B cell (primary cell): ENCODE measurements around the gene NOTCH1. TPM values are rescaled to one million over a fixed set of nuclear protein-coding genes. Genes with fewer than 3 reads are reported as not detected.

ENCODE experiments used
- ATAC-seq: fragments of 200-7000 bp; cut with Tn5 transposase; one replicate; pipeline ENCODE4 v1.10.0; 2021; ENCODE audit warnings: low read depth, mild to moderate bottlenecking, moderate number of reproducible peaks, moderate library complexity
- CTCF ChIA-PET: fragments of 350-600 bp; sonication (Branson Sonifier 250); formaldehyde crosslinking; loops from one replicate; lab custom pipeline; 2021; ENCODE audit warnings: antibody characterized with exemption, inconsistent platforms; lab: Charles Lee
- POLR2A ChIA-PET: fragments of 350-600 bp; sonication (Branson Sonifier 250); formaldehyde crosslinking; loops from one replicate; lab custom pipeline; 2021; ENCODE audit warnings: antibody characterized with exemption; lab: Charles Lee
- DNase-seq: peaks from one replicate; pipeline ENCODE4 v3.0.0; 2013
- H2AFZ ChIP-seq: 2 replicates; pipeline ENCODE4 v1.6.1; 2012; ENCODE audit warnings: mild to moderate bottlenecking, low read depth, low read length; ENCODE audit not compliant: insufficient read depth, poor library complexity, severe bottlenecking
- H3K27ac ChIP-seq, 2 donors: 1 replicate in 1 of 2; 2 replicates in 1 of 2; pipeline ENCODE4 v1.5.1; 2012 to 2013; ENCODE audit warnings: low read length in 2 of 2, mild to moderate bottlenecking in 2 of 2, moderate library complexity in 1 of 2
- H3K27me3 ChIP-seq, 4 experiments: fragments of 200-600 bp in 1 of 4; sonication (generic) in 1 of 4; replicated peaks in 1 of 4; 1 replicate in 2 of 4; 2 replicates in 2 of 4; pipeline versions ENCODE4 v1.6.1 to v1.7.0; 2013 to 2016; ENCODE audit warnings: low read length in 3 of 4, mild to moderate bottlenecking in 2 of 4, mixed read lengths in 1 of 4, moderate library complexity in 1 of 4; ENCODE audit not compliant: insufficient read depth in 4 of 4, control insufficient read depth in 3 of 4; ENCODE audit errors: control extremely low read depth in 1 of 4
- H3K36me3 ChIP-seq, 2 experiments: replicated peaks in 1 of 2; 1 replicate in 1 of 2; 2 replicates in 1 of 2; pipeline versions ENCODE4 v1.6.1 to v1.7.1; 2013; ENCODE audit warnings: low read length in 1 of 2; ENCODE audit not compliant: insufficient read depth in 2 of 2, control insufficient read depth in 1 of 2; ENCODE audit errors: control extremely low read depth in 1 of 2, extremely low read depth in 1 of 2
- H3K4me1 ChIP-seq, 2 donors: fragments of 200-600 bp in 1 of 2; sonication (generic) in 1 of 2; 1 replicate in 1 of 2; 2 replicates in 1 of 2; pipeline versions ENCODE4 v1.5.1 to v1.6.1; 2013 to 2017; ENCODE audit warnings: low read length in 2 of 2; ENCODE audit not compliant: control insufficient read depth in 2 of 2, insufficient read depth in 2 of 2
- H3K4me2 ChIP-seq: replicated peaks from 2 replicates; pipeline ENCODE3; 2012; ENCODE audit warnings: mild to moderate bottlenecking, low read depth, low read length; ENCODE audit not compliant: poor library complexity, severe bottlenecking
- H3K4me3 ChIP-seq, 5 experiments: fragments of 200-600 bp in 1 of 5; sonication (generic) in 1 of 5; 1 replicate in 3 of 5; 2 replicates in 2 of 5; pipeline versions ENCODE4 v1.5.1 to v1.7.0; 2011 to 2016; ENCODE audit warnings: low read length in 4 of 5, mild to moderate bottlenecking in 4 of 5, low read depth in 2 of 5, control low read depth in 1 of 5, moderate library complexity in 1 of 5; ENCODE audit not compliant: insufficient read depth in 1 of 5; ENCODE audit errors: control extremely low read depth in 1 of 5, extremely low read depth in 1 of 5
- H3K79me2 ChIP-seq: fragments of 200-600 bp; sonication (generic); one replicate; pipeline ENCODE4 v1.6.0; 2016; ENCODE audit warnings: low read length; ENCODE audit not compliant: control insufficient read depth, insufficient read depth
- H3K9ac ChIP-seq: fragments of 200-600 bp; sonication (generic); 2 replicates; pipeline ENCODE4 v1.6.1; 2017; ENCODE audit warnings: mild to moderate bottlenecking, low read length, moderate library complexity
- H3K9me3 ChIP-seq, 3 donors: one replicate each; pipeline versions ENCODE4 v1.6.1 to v1.7.1; 2013; ENCODE audit warnings: low read length in 2 of 3; ENCODE audit not compliant: control insufficient read depth in 2 of 3, insufficient read depth in 1 of 3; ENCODE audit errors: control extremely low read depth in 1 of 3
- H4K20me1 ChIP-seq: 2 replicates; pipeline ENCODE4 v1.6.0; 2012; ENCODE audit warnings: mild to moderate bottlenecking, low read length; ENCODE audit not compliant: insufficient read depth, control insufficient read depth, poor library complexity, severe bottlenecking
- H3K27ac Mint-ChIP-seq: one replicate; pipeline ENCODE4 v1.8.0; 2021; ENCODE audit warnings: mixed read lengths
- H3K27me3 Mint-ChIP-seq: one replicate; pipeline ENCODE4 v1.8.0; 2021; ENCODE audit warnings: mixed read lengths
- H3K4me1 Mint-ChIP-seq: one replicate; pipeline ENCODE4 v1.8.0; 2021; ENCODE audit warnings: mixed read lengths
- H3K4me3 Mint-ChIP-seq: one replicate; pipeline ENCODE4 v1.8.0; 2021; ENCODE audit warnings: mixed read lengths
- H3K9me3 Mint-ChIP-seq: one replicate; pipeline ENCODE4 v1.8.0; 2022; ENCODE audit warnings: mixed read lengths; ENCODE audit not compliant: insufficient read depth
- CTCF ChIP-seq: fragments of 200-600 bp; IDR thresholded peaks from one replicate; pipeline ENCODE4 v1.8.0; 2022; ENCODE audit warnings: antibody characterized with exemption, mild to moderate bottlenecking
- EZH2 ChIP-seq: IDR thresholded peaks from 2 replicates; pipeline ENCODE4 v1.6.1; 2012; ENCODE audit warnings: borderline replicate concordance, low read depth, mild to moderate bottlenecking, moderate library complexity, low read length; ENCODE audit not compliant: insufficient read depth, poor library complexity, severe bottlenecking
- WGBS: methylation state at CpG from one replicate; pipeline ENCODE4 v1.1.5; 2013; ENCODE audit warnings: missing lambda C conversion rate; ENCODE audit not compliant: insufficient coverage; 5-methylcytosine and 5-hydroxymethylcytosine counted together
- intact Hi-C: fragments of 100-400 bp; cut with micrococcal nuclease; formaldehyde crosslinking; loops from one replicate; pipeline ENCODE4 v1.10.0; 2022
- polyA plus RNA-seq: library from polyadenylated mRNA; depleted of rRNA; stranded (reverse); fragments of >200 nt; gene quantifications from 2 replicates; pipeline ENCODE4 v1.2.3, GENCODE V29; 2012
- total RNA-seq, 2 donors: library from RNA; stranded (reverse); fragments of 120-200 nt in 1 of 2; gene quantifications; 1 replicate in 1 of 2; 2 replicates in 1 of 2; pipeline versions ENCODE4 v1.2.3 to v1.2.4, GENCODE V29; 2013 to 2022

NOTCH1 gene
- total and polyA plus RNA-seq, 2 donors (not counting 1 experiment from before 2014, with no cell fraction given), result 16.6 to 38.5 TPM

- Histone ChIP-seq H3K27me3 (no peaks in the 10 kb centered on the region), H3K79me2 (no peaks in the 10 kb centered on the region), H3K27ac (no peak overlapping the region), H3K4me3 (no peak overlapping the region), H3K4me2 (no peak overlapping the region), H3K9ac (no peak overlapping the region), H3K4me1 (no peaks in the 10 kb centered on the region), H3K36me3 (peaks cover 0 to 79% of the 10 kb centered on the region in 2 experiments), H2AFZ (no peak overlapping the region), H3K9me3 (no peaks in the 10 kb centered on the region), H4K20me1 (peaks cover 9% of the 10 kb centered on the region)
- H3K27ac Mint-ChIP-seq, result no peak overlapping the region
- TF ChIP-seq EZH2, result no peak
- ChIA-PET CTCF (no interaction called here), POLR2A (no interaction called here)
- WGBS, result 97% methylated on average over 68 of the region's 68 CpGs
- ATAC-seq, result no peak
- H3K27me3 Mint-ChIP-seq, result no peaks in the 10 kb centered on the region
- no peaks in the 10 kb centered on the region for H3K4me1 Mint-ChIP-seq
- no peaks in the 10 kb centered on the region for H3K9me3 Mint-ChIP-seq
- intact Hi-C loops, result no loop called here
- no peak for DNase-seq
- no peak overlapping the region for H3K4me3 Mint-ChIP-seq
Measured at GRCh38 chr9:136504512-136505348, 41.1 kb downstream of the NOTCH1 start.

DNA sequence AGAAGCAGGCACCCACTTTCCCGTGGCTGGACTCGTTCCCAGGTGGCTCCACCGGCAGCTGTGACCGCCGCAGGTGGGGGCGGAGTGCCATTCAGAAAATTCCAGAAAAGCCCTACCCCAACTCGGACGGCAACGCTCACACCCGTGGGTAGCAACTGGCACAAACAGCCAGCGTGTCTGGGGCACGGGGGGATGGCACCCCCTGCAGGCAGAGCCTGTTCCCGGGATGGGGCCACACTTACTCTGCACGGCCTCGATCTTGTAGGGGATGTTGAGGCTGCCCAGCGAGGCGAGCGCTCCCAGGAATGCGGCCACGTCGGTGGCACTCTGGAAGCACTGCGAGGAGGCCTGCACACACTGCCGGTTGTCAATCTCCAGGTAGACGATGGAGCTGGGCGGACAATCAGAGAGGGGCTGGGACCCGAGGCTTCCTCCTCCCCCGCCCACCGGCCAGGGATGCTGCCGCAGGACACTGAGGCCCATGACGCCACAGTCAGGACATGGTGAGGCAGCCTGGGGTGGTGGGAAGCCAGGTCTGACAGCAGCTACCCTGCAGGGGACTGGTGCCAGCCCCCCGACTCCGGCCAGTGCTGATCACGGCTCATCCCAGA is 42.8 kb downstream of the NOTCH1 start:
- TF ChIP-seq EZH2 (no peak), CTCF (no peak)
- no peak overlapping the region for H3K9ac ChIP-seq
- H2AFZ ChIP-seq, result no peak overlapping the region
- 93% methylated on average over 28 of the region's 33 CpGs for WGBS
- POLR2A ChIA-PET, result no interaction called here
- no peak for ATAC-seq
- H3K4me3 ChIP-seq, result no peak overlapping the region
- Mint-ChIP-seq H3K27ac (no peak overlapping the region), H3K4me3 (no peak overlapping the region), H3K4me1 (no peaks in the 10 kb centered on the region), H3K9me3 (no peaks in the 10 kb centered on the region), H3K27me3 (no peaks in the 10 kb centered on the region)
- intact Hi-C loops, result no loop called here
- no peaks in the 10 kb centered on the region for H3K79me2 ChIP-seq
- no peak for DNase-seq
- no peaks in the 10 kb centered on the region for H3K9me3 ChIP-seq
- no peaks in the 10 kb centered on the region for H3K4me1 ChIP-seq
- H3K36me3 ChIP-seq, result peaks cover 0 to 78% of the 10 kb centered on the region in 2 experiments
- H3K27me3 ChIP-seq, result no peaks in the 10 kb centered on the region
- H3K27ac ChIP-seq, result no peak overlapping the region
- H4K20me1 ChIP-seq, result peaks cover 17% of the 10 kb centered on the region
- CTCF ChIA-PET, result interaction anchor here (1.1 kb wide), 1 partner anchor 129 kb away, joined by 3 read pairs; no protein-coding TSS in a partner anchor
- H3K4me2 ChIP-seq, result no peak overlapping the region
